Measurements from ENCODE around the gene CCL25.
A peak's percentile ranks its signal among the peaks of the same experiment; 100 is the strongest.

CCL25 gene

GRCh38 chr19:8045872-8046568, 6.5 kb upstream of the CCL25 start:
- H3K4me3 ChIP-seq (ENCODE audit: control insufficient read depth, low read depth, low read length) = no peak overlapping the region
- no peak for DNase-seq (ENCODE audit: low read depth)
- TF ChIP-seq CTCF (conservative IDR thresholded peaks at IDR 0.05; ENCODE audit: control insufficient read depth, insufficient read depth, low read depth, low read length) = no peak

GRCh38 chr19:8046569-8047165, 5.9 kb upstream of the CCL25 start:
- H3K4me3 ChIP-seq (ENCODE audit: control insufficient read depth, low read depth, low read length) = no peak overlapping the region
- TF ChIP-seq CTCF (conservative IDR thresholded peaks at IDR 0.05; ENCODE audit: control insufficient read depth, insufficient read depth, low read depth, low read length) = no peak
- DNase-seq (ENCODE audit: low read depth) = no peak

- no peak overlapping the region for H3K4me3 ChIP-seq (ENCODE audit: control insufficient read depth, low read depth, low read length)
- peak; percentile 77 for DNase-seq (ENCODE audit: low read depth)
- TF ChIP-seq CTCF (conservative IDR thresholded peaks at IDR 0.05; ENCODE audit: control insufficient read depth, insufficient read depth, low read depth, low read length) = no peak
Measured at GRCh38 chr19:8050274-8051096, 2.1 kb upstream of the CCL25 start.

GRCh38 chr19:8054169-8054568, 1.6 kb downstream of the CCL25 start:
- DNase-seq (ENCODE audit: low read depth) = no peak
- no peak overlapping the region for H3K4me3 ChIP-seq (ENCODE audit: control insufficient read depth, low read depth, low read length)
- TF ChIP-seq CTCF (conservative IDR thresholded peaks at IDR 0.05; ENCODE audit: control insufficient read depth, insufficient read depth, low read depth, low read length) = no peak

GRCh38 chr19:8056533-8056932, 4.0 kb downstream of the CCL25 start:
- H3K4me3 ChIP-seq (ENCODE audit: control insufficient read depth, low read depth, low read length) = no peak overlapping the region
- TF ChIP-seq CTCF (conservative IDR thresholded peaks at IDR 0.05; ENCODE audit: control insufficient read depth, insufficient read depth, low read depth, low read length) = no peak
- DNase-seq (ENCODE audit: low read depth) = no peak

GRCh38 chr19:8057545-8058270, 5.1 kb downstream of the CCL25 start:
- DNase-seq (ENCODE audit: low read depth) = no peak
- TF ChIP-seq CTCF (conservative IDR thresholded peaks at IDR 0.05; ENCODE audit: control insufficient read depth, insufficient read depth, low read depth, low read length) = no peak
- H3K4me3 ChIP-seq (ENCODE audit: control insufficient read depth, low read depth, low read length) = no peak overlapping the region
